ENCODE results near the gene CNTN4. TPM values are rescaled to one million over a fixed set of nuclear protein-coding genes. Genes with fewer than 3 reads are reported as not detected.
A peak's percentile ranks its signal among the peaks of the same experiment; 100 is the strongest.

Gene CNTN4
- total and polyA plus RNA-seq, 2 of the 8 experiments (the other 6 are each of a cell fraction or from before 2014, with no cell fraction given): 0.41 to 2.2 TPM

DNA sequence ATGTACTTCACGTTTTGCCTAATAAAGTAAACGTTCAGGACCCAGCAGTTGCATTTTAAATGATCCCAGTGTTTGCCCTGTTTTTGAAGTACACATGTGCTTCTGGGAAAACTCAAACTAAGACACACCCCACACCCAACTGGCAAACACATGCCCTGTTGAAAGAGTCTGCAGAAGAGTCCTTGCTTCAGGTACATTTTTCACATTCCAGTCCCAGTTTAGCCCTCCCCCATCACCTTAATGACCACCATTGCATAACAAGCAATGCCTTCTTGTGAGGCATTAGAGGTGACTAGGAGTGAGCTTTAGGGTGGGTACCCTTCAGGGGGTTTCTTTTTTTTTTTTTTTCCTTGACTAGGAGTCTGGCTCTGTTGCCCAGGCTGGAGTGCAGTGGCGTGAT lies 322.3 kb downstream of the CNTN4 start:
- Histone ChIP-seq H2BK20ac (ENCODE audit: low read length) (no peak overlapping the region), H4K20me1 (replicated peaks in 1 of 2; ENCODE audit: control insufficient read depth in 1 of 2, insufficient read depth in 2 of 2, low read length in 2 of 2) (no peaks in the 10 kb centered on the region), H2AK5ac (ENCODE audit: low read depth, low read length) (no peak overlapping the region), H3K18ac (ENCODE audit: extremely low read depth, low read length) (no peak overlapping the region; the same call in 1 of the 2 replicates), H2BK12ac (ENCODE audit: low read depth, low read length) (peak overlapping the region; percentile 1; the same call in 1 of the 2 replicates), H4K5ac (ENCODE audit: insufficient read length, low read depth, low read length) (no peak overlapping the region), H3K9me3 (ENCODE audit: insufficient read depth in 2 of 2, low read depth in 1 of 2, low read length in 1 of 2) (no peaks in the 10 kb centered on the region), H3K56ac (replicated peaks; ENCODE audit: insufficient read length, low read depth, low read length) (no peak overlapping the region), H3K36me3 (ENCODE audit: control insufficient read depth in 2 of 4, insufficient read depth in 4 of 4, low read length in 3 of 4) (no peaks in the 10 kb centered on the region), H2BK15ac (ENCODE audit: low read length) (no peak overlapping the region), H3K23ac (ENCODE audit: insufficient read length) (no peak overlapping the region), H3K4me3 (ENCODE audit: extremely low read depth in 1 of 4, insufficient read depth in 2 of 4, low read depth in 3 of 4, low read length in 4 of 4) (no peak overlapping the region), H3K4ac (replicated peaks; ENCODE audit: insufficient read length, low read depth, low read length) (no peak overlapping the region), H3K9ac (replicated peaks in 1 of 4; ENCODE audit: extremely low read depth in 1 of 4, low read depth in 3 of 4, low read length in 3 of 4) (no peak overlapping the region), H4K91ac (replicated peaks; ENCODE audit: insufficient read length, low read length) (no peak overlapping the region), H2BK120ac (replicated peaks; ENCODE audit: low read depth, low read length) (no peak overlapping the region), H3K14ac (ENCODE audit: insufficient read length) (no peak overlapping the region), H3K79me2 (ENCODE audit: control insufficient read depth in 1 of 2, insufficient read depth in 2 of 2, low read length in 2 of 2) (no peaks in the 10 kb centered on the region), H3K27ac (ENCODE audit: low read depth, low read length) (no peak overlapping the region), H3K4me2 (ENCODE audit: insufficient read depth in 1 of 2, low read depth in 2 of 2, low read length in 2 of 2) (peak overlapping the region in 1 of 2 experiments; percentile 26; a peak in 2 of 4 replicates), H3K23me2 (ENCODE audit: low read depth, low read length) (no peaks in the 10 kb centered on the region), H3K27me3 (replicated peaks in 1 of 4; ENCODE audit: control insufficient read depth in 3 of 4, extremely low read depth in 1 of 4, insufficient read depth in 3 of 4, low read length in 3 of 4) (no peaks in the 10 kb centered on the region), H3K4me1 (replicated peaks in 1 of 4; ENCODE audit: control insufficient read depth in 3 of 4, insufficient read depth in 4 of 4, low read length in 3 of 4) (peaks cover 0 to 7% (median 5%) of the 10 kb centered on the region in 4 experiments; a peak in 3 of 7 replicates), H4K8ac (ENCODE audit: extremely low read depth, insufficient read depth, low read length) (no peak overlapping the region), H2AFZ (ENCODE audit: low read length) (no peak overlapping the region), H3K79me1 (ENCODE audit: low read depth, low read length) (no peaks in the 10 kb centered on the region), H2BK5ac (ENCODE audit: low read depth, low read length) (no peak overlapping the region)
- CTCF ChIA-PET (ENCODE audit: partially characterized antibody): interaction anchor here (0.6 kb wide), 1 partner anchor 85 kb away, joined by 5 read pairs; no protein-coding TSS in a partner anchor
- WGBS, 2 experiments (ENCODE audit: extremely low coverage in 1 of 2, insufficient coverage in 1 of 2, insufficient read length in 1 of 2, insufficient replicate concordance in 2 of 2, low coverage in 1 of 2, low lambda C conversion rate in 2 of 2, missing lambda C conversion rate in 1 of 2): 61% methylated on average over 3 of the region's 3 CpGs; no CpG with 5 or more reads in 1 of the 2 experiments
- FAIRE-seq (peak; percentile 86), DNase-seq (ENCODE audit: low read depth in 1 of 2, low spot score in 2 of 2) (peak in 1 of 2 experiments; percentile 49)
- POLR2A ChIA-PET (ENCODE audit: partially characterized antibody): no interaction called here
- TF ChIP-seq NANOG (IDR thresholded peaks at IDR 0.05; ENCODE audit: insufficient read depth, low read depth, low read length, poor library complexity, severe bottlenecking) (peak; percentile 64), CHD1 (IDR thresholded peaks at IDR 0.05; ENCODE audit: low read depth, low read length) (no peak), GABPA (IDR thresholded peaks at IDR 0.05; ENCODE audit: borderline replicate concordance, insufficient read depth, low read length) (no peak), RFX5 (IDR thresholded peaks at IDR 0.05; ENCODE audit: borderline replicate concordance, low read depth, low read length) (no peak), SAP30 (IDR thresholded peaks at IDR 0.05; ENCODE audit: insufficient read depth, insufficient replicate concordance, low read length) (no peak), KDM1A (IDR thresholded peaks at IDR 0.05; ENCODE audit: borderline replicate concordance, low read length) (no peak), SP2 (IDR thresholded peaks at IDR 0.05; ENCODE audit: low read length) (no peak), SUZ12 (IDR thresholded peaks at IDR 0.05; ENCODE audit: low read length) (no peak), NRF1 (IDR thresholded peaks at IDR 0.05; ENCODE audit: low read depth, low read length) (no peak), JUND (IDR thresholded peaks at IDR 0.05; ENCODE audit: low read length) (no peak), BCL11A (IDR thresholded peaks at IDR 0.05; ENCODE audit: low read depth in 2 of 2, low read length in 2 of 2) (no peak), RXRA (IDR thresholded peaks at IDR 0.05; ENCODE audit: insufficient read depth, low read depth, low read length) (no peak), RNF2 (IDR thresholded peaks at IDR 0.05; ENCODE audit: borderline replicate concordance, low read depth, low read length, missing control alignments, poor library complexity, severe bottlenecking) (no peak)
